A549 (cell line): Measurements from ENCODE around the gene TBC1D20. TPM values are rescaled to one million over a fixed set of nuclear protein-coding genes. Genes with fewer than 3 reads are reported as not detected.
"Not testable (repeated sequence)": the region's sequence is repeated elsewhere in the genome, so short reads cannot be mapped to it uniquely, and the experiment has no call there.

Experiments
- ATAC-seq, 2 experiments: fragments of 200-7000 bp in 1 of 2; fragments of >200 bp in 1 of 2; cut with Nextera tagmentation in 1 of 2; cut with Tn5 transposase in 1 of 2; 3 replicates each; pipeline versions ENCODE4 v1.8.0 to v1.9.1; 2018 to 2020; ENCODE audit warnings: mild to moderate bottlenecking in 1 of 2, moderate library complexity in 1 of 2
- CTCF ChIA-PET: fragments of 300-600 bp; sonication (Branson Sonifier 250); formaldehyde crosslinking; extraction: SDS; loops from one replicate; lab custom pipeline; 2021; ENCODE audit warnings: antibody characterized with exemption, inconsistent platforms; lab: Yijun Ruan, JAX
- POLR2A ChIA-PET: fragments of 350-600 bp; formaldehyde crosslinking; extraction: SDS; loops from one replicate; lab custom pipeline; 2021; ENCODE audit warnings: antibody characterized with exemption, inconsistent platforms; lab: Yijun Ruan, JAX
- DNase-seq, 2 experiments: peaks; one replicate each; pipeline versions ENCODE4 v3.0.0 to v3.0.0-alpha.2; 2011 to 2016; ENCODE audit warnings: low read depth in 1 of 2, low spot score in 1 of 2
- FAIRE-seq: peaks from 2 replicates; lab custom pipeline; 2011; peaks lifted over from hg19 to GRCh38; lab: Jason Lieb, UNC
- H3K27ac ChIP-seq, 2 experiments: fragments of >200 bp; sonication (Bioruptor Twin); formaldehyde crosslinking; 3 replicates each; pipeline ENCODE4 v1.5.1; 2016 to 2017
- H3K4me1 ChIP-seq: fragments of >200 bp; sonication (Bioruptor Twin); formaldehyde crosslinking; 3 replicates; pipeline ENCODE4 v1.6.1; 2016
- H3K4me2 ChIP-seq: fragments of >200 bp; sonication (Bioruptor Twin); formaldehyde crosslinking; 3 replicates; pipeline ENCODE4 v1.6.1; 2016
- H3K4me3 ChIP-seq: fragments of >200 bp; sonication (Bioruptor Twin); formaldehyde crosslinking; 3 replicates; pipeline ENCODE4 v1.5.1; 2016
- H3K9me3 ChIP-seq: fragments of >200 bp; sonication (Bioruptor Twin); formaldehyde crosslinking; 3 replicates; pipeline ENCODE4 v1.6.1; 2016
- CHD4 ChIP-seq: fragments of 200-600 bp; sonication (generic); IDR thresholded peaks from 2 replicates; pipeline ENCODE4 v1.6.1; 2016; ENCODE audit warnings: antibody characterized with exemption, mild to moderate bottlenecking, borderline replicate concordance
- CTCF ChIP-seq: fragments of >200 bp; sonication (Bioruptor Twin); formaldehyde crosslinking; IDR thresholded peaks from 3 replicates; pipeline ENCODE4 v1.5.1; 2016
- FOSB ChIP-seq: fragments of 250-450 bp; sonication (Bioruptor Pico); IDR thresholded peaks from 2 replicates; pipeline ENCODE4 v1.5.0; 2020; ENCODE audit warnings: mild to moderate bottlenecking, moderate library complexity
- FOSL2 ChIP-seq, 2 experiments: fragments of 450-650 bp in 1 of 2; fragments of >200 bp in 1 of 2; sonication (Bioruptor Twin) in 1 of 2; formaldehyde crosslinking; IDR thresholded peaks; 2 replicates each; pipeline versions ENCODE4 v1.5.0 to v1.6.1; 2016 to 2020; ENCODE audit warnings: mild to moderate bottlenecking in 1 of 2, moderate library complexity in 1 of 2
- GATA3 ChIP-seq: IDR thresholded peaks from 2 replicates; pipeline ENCODE4 v1.6.1; 2012; ENCODE audit warnings: borderline replicate concordance
- HDAC2 ChIP-seq: fragments of 200-600 bp; sonication (generic); IDR thresholded peaks from 2 replicates; pipeline ENCODE4 v1.6.1; 2016
- HOXA7 ChIP-seq: fragments of 250-450 bp; sonication (Bioruptor Pico); IDR thresholded peaks from 2 replicates; pipeline ENCODE4 v1.5.0; 2020; ENCODE audit warnings: mild to moderate bottlenecking, moderate library complexity
- HOXB13 ChIP-seq: fragments of 250-450 bp; sonication (Bioruptor Pico); IDR thresholded peaks from 2 replicates; pipeline ENCODE4 v1.5.0; 2020; ENCODE audit warnings: low read depth, mild to moderate bottlenecking, moderate library complexity
- MAZ ChIP-seq: fragments of 150-350 bp; IDR thresholded peaks from 2 replicates; pipeline ENCODE4 v1.6.1; 2014; ENCODE audit warnings: antibody characterized with exemption, low read depth, low read length, borderline replicate concordance
- MYC ChIP-seq: IDR thresholded peaks from 2 replicates; pipeline ENCODE4 v1.6.1; 2012; ENCODE audit warnings: mild to moderate bottlenecking, inconsistent platforms, low read length, improper control_type of control experiment, borderline replicate concordance
- NFE2L2 ChIP-seq: fragments of 150-350 bp; conservative IDR thresholded peaks from 2 replicates; pipeline ENCODE4 v1.6.1; 2014; ENCODE audit warnings: low read length
- NR3C1 ChIP-seq: fragments of >200 bp; sonication (Bioruptor Twin); formaldehyde crosslinking; IDR thresholded peaks from 3 replicates; pipeline ENCODE4 v1.6.1; 2017
- POLR2AphosphoS2 ChIP-seq: conservative IDR thresholded peaks from 2 replicates; pipeline ENCODE4 v1.6.1; 2012; ENCODE audit warnings: low read length, improper control_type of control experiment, inconsistent platforms
- RAD21 ChIP-seq, 2 experiments: fragments of >200 bp in 1 of 2; sonication (Bioruptor Twin) in 1 of 2; formaldehyde crosslinking in 1 of 2; IDR thresholded peaks in 1 of 2; conservative IDR thresholded peaks in 1 of 2; 2 replicates in 1 of 2; 3 replicates in 1 of 2; pipeline ENCODE4 v1.6.1; 2012 to 2018; ENCODE audit warnings: inconsistent platforms in 1 of 2
- RNF2 ChIP-seq: fragments of 200-600 bp; sonication (generic); IDR thresholded peaks from 2 replicates; pipeline ENCODE4 v1.6.1; 2016; ENCODE audit warnings: low read depth, mild to moderate bottlenecking, antibody characterized with exemption, moderate library complexity, borderline replicate concordance
- SMC3 ChIP-seq: fragments of >200 bp; sonication (Bioruptor Twin); formaldehyde crosslinking; IDR thresholded peaks from 3 replicates; pipeline ENCODE4 v1.6.1; 2018; ENCODE audit warnings: inconsistent platforms
- SREBF2 ChIP-seq: fragments of 450-650 bp; IDR thresholded peaks from 2 replicates; pipeline ENCODE4 v1.6.1; 2014; ENCODE audit warnings: mild to moderate bottlenecking, moderate library complexity
- USF2 ChIP-seq: fragments of 450-650 bp; IDR thresholded peaks from 2 replicates; pipeline ENCODE4 v1.6.1; 2014; ENCODE audit warnings: antibody characterized with exemption
- ZC3H11A ChIP-seq: fragments of 450-650 bp; IDR thresholded peaks from 2 replicates; pipeline ENCODE4 v1.6.1; 2014; ENCODE audit warnings: antibody characterized with exemption, mild to moderate bottlenecking
- ZFP36 ChIP-seq: fragments of 450-650 bp; IDR thresholded peaks from 2 replicates; pipeline ENCODE4 v1.6.1; 2014; ENCODE audit warnings: borderline replicate concordance; ENCODE audit not compliant: partially characterized antibody
- WGBS: methylation state at CpG from one replicate; pipeline ENCODE4 v1.1.6; 2017; ENCODE audit errors: missing lambda C conversion rate; 5-methylcytosine and 5-hydroxymethylcytosine counted together
- polyA plus RNA-seq, 4 experiments: library from polyadenylated mRNA; depleted of rRNA in 3 of 4; stranded (reverse); fragments of >200 nt; fragmentation: RNase III in 1 of 4; extraction: RNeasy Plus Mini Kit Qiagen cat#74134 plus additional on column Dnase treatment in 1 of 4; gene quantifications; 2 replicates in 3 of 4; 3 replicates in 1 of 4; pipeline ENCODE4 v1.2.3, GENCODE V29; 2011 to 2017

Gene TBC1D20
- polyA plus RNA-seq, 2 of the 4 experiments (the other 2 are of a cell fraction), result 28.0 to 43.4 TPM

DNA sequence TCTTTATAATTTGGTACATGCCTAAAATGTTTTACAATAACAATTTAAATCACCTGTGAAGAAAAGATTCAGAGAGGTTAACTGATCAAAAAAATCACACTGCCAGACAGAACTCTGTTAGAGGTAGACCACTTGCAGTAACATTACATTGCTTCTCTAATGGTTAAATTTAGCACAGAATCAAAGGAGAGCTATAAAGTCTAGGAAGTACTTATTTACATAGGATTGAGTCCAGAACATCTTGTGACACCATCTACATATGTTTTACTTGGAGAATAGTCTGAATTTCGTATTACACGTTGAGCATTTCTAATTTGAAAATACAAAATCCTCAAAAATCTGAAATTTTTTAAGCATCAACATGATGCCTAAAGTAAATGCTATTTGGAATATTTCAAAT lies 17.2 kb upstream of the TBC1D20 start (continued):
- TF ChIP-seq MAZ (no peak), NR3C1 (no peak), MYC (no peak), HOXB13 (CRISPR knock-in tag) (no peak), HOXA7 (CRISPR knock-in tag) (no peak)

GRCh38 chr20:478949-479429 lies 16.7 kb upstream of the TBC1D20 start:
- CTCF ChIA-PET, result interaction anchor here (0.7 to 5.3 kb wide), 32 partner anchors 8 to 260 kb away, joined by 3 to 71 read pairs (median 4); partner anchors contain the start of gene TBC1D20
- DNase-seq (peak; percentile 71 to 76), FAIRE-seq (peak; percentile 84)
- TF ChIP-seq SMC3, result peak; percentile 77
- no peak for TF ChIP-seq ZFP36
- no peak for TF ChIP-seq FOSL2 (IDR thresholded peaks at IDR 0.05)
- TF ChIP-seq FOSL2 (CRISPR knock-in tag; IDR thresholded peaks at IDR 0.05), result no peak
- no peak for TF ChIP-seq ZC3H11A
- TF ChIP-seq HDAC2, result no peak
- TF ChIP-seq RAD21 (conservative IDR thresholded peaks at IDR 0.05 in 1 of 2, IDR thresholded peaks at IDR 0.05 in 1 of 2), result peak; percentile 70 to 71
- TF ChIP-seq HOXA7 (CRISPR knock-in tag), result no peak
- peak; percentile 86 for TF ChIP-seq CTCF
- TF ChIP-seq RNF2, result no peak
- no peak for TF ChIP-seq GATA3
- no peak for TF ChIP-seq MAZ
- TF ChIP-seq USF2, result no peak
- TF ChIP-seq FOSB, result no peak
- no peak for TF ChIP-seq MYC
- no peak for TF ChIP-seq POLR2AphosphoS2
- no peak for TF ChIP-seq SREBF2
- no peak for TF ChIP-seq NFE2L2
- TF ChIP-seq, all 56 proteins: peak for 3
- Histone ChIP-seq H3K4me2 (no peak overlapping the region), H3K9me3 (no peaks in the 10 kb centered on the region), H3K4me1 (peaks cover 10% of the 10 kb centered on the region; the same call in 2 of the 3 replicates), H3K27ac (peak overlapping the region in 1 of 2 experiments; percentile 43; a peak in 2 of 6 replicates), H3K4me3 (no peak overlapping the region)
- ATAC-seq, result peak; percentile 73 to 81
- POLR2A ChIA-PET, result interaction anchor here (0.7 kb wide), 1 partner anchor 128 kb away, joined by 8 read pairs; no protein-coding TSS in a partner anchor
- 46% methylated on average over 3 of the region's 3 CpGs for WGBS

DNA sequence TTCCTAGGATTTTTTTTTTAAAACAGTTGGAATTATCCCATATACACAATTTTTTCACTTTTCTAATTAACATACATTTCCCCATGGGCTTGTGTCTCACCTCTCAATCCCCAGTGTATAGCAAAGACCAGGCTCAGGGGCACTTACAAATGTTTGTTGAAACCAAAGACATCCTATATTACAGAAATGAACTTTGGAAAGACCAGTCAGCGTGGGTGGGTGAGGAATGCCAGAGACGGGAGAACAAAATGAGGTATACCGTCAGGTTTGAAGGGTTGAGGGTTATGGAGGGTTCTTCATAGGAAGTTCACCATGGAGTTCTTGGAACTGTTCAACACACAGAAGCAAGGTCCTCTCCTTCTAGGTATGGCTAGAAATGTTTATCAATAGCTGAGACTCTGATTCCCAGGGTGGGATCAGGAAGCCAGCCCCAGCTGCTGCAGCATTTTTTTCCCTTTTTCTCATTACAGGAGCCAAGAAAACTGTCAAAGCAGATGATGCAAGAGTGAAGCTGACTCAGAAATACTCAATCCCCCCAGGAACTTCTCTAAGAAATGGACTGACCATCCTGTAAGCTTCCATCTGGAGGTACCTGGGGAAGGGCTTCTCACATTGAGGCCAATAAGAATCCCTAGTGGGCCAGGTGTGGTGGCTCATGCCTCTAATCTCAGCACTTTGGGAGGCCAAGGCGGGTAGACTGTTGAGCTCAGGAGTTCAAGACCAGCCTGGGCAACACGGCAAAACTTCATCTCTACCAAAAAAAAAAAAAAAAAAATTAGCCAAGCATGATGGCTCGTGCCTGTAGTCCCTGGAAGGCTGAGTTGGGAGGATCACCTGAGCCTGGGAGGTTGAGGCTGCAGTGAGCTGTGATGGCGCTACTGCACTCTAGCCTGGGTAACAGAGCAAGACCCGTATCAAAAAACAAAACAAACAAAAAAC lies 15.9 kb upstream of the TBC1D20 start:
- no peak for TF ChIP-seq FOSB
- no peak for TF ChIP-seq CHD4
- no peak for TF ChIP-seq SMC3
- Histone ChIP-seq H3K4me2 (no peak overlapping the region), H3K9me3 (no peaks in the 10 kb centered on the region), H3K4me3 (no peak overlapping the region), H3K4me1 (peaks cover 10% of the 10 kb centered on the region; the same call in 2 of the 3 replicates), H3K27ac (peak overlapping the region in 1 of 2 experiments; percentile 43; a peak in 3 of 6 replicates)
- ChIA-PET POLR2A (interaction anchor here (0.7 kb wide), 1 partner anchor 127 kb away, joined by 8 read pairs; no protein-coding TSS in a partner anchor), CTCF (interaction anchor here (0.6 to 5.3 kb wide), 29 partner anchors 8 to 261 kb away, joined by 3 to 71 read pairs (median 4); partner anchors contain the start of gene TBC1D20)
- ATAC-seq, result peak in 1 of 2 experiments; percentile 10; a peak in 3 of 6 replicates
- 88% methylated on average over 8 of the region's 8 CpGs for WGBS
- DNase-seq, result no peak
- no peak for FAIRE-seq

GRCh38 chr20:476561-477249 lies 14.4 kb upstream of the TBC1D20 start:
- WGBS, result 95% methylated on average over 6 of the region's 6 CpGs
- not testable (repeated sequence) for H3K27ac ChIP-seq, DNase-seq, H3K4me3 ChIP-seq, FAIRE-seq, ATAC-seq, H3K9me3 ChIP-seq, H3K4me2 ChIP-seq
- ChIA-PET POLR2A (interaction anchor here (1.4 kb wide), 1 partner anchor 14 kb away, joined by 3 read pairs; the partner anchor contains the start of gene TBC1D20), CTCF (interaction anchor here (0.7 to 5.3 kb wide), 10 partner anchors 10 to 262 kb away, joined by 3 to 71 read pairs (median 8); partner anchors contain the start of gene TBC1D20)
- H3K4me1 ChIP-seq, result peaks cover 10% of the 10 kb centered on the region; the same call in 2 of the 3 replicates
